Measurements from ENCODE around the gene GNPAT.
"Not testable (repeated sequence)": the region's sequence is repeated elsewhere in the genome, so short reads cannot be mapped to it uniquely, and the experiment has no call there.

Gene GNPAT

DNA sequence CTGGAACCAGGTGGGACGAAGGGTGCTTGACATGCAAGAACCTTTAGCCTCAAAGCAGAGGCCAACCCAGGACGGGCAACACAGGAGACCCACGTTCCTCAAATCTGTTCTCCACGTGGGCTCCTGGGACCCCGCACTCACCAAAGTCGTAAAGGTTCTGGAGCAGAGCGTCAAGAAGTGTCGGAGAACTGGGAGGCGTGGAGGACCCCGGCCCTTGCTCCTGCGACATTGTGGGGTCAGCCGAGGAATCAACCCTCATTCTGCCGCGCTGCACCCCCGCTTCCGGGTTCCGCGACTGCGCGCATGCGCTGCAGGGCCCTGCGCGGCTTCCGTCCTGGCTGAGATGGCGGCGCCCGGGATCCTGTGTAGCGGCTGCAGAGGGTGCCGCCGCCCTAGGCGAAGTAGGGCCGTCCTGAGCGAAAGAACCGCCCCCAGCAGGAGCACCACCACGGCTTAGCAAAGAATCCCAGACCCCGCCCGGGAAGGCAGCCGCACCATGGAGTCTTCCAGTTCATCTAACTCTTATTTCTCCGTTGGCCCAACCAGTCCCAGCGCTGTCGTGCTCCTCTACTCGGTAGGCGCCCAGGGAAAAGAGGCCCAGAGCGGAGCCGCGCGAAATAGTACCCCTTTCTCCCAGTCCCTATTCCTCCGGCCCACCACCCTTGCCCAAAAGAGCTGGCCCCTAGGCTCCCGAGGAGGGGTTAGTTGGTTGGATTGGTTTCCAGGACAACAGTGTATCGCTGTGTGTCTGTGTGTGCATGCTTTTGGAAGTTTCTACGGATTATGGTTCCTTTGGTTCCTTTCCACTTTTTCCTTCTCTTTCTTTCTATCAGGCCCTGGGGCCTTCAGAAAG, at the start of gene GNPAT:
GNPAT (plus strand) TSS at position 330 of the 853 bp plus-strand sequence; CDS start at position 497, 167 bp downstream.
- peak; percentile 51 for DNase-seq (ENCODE audit: low read depth)

DNA sequence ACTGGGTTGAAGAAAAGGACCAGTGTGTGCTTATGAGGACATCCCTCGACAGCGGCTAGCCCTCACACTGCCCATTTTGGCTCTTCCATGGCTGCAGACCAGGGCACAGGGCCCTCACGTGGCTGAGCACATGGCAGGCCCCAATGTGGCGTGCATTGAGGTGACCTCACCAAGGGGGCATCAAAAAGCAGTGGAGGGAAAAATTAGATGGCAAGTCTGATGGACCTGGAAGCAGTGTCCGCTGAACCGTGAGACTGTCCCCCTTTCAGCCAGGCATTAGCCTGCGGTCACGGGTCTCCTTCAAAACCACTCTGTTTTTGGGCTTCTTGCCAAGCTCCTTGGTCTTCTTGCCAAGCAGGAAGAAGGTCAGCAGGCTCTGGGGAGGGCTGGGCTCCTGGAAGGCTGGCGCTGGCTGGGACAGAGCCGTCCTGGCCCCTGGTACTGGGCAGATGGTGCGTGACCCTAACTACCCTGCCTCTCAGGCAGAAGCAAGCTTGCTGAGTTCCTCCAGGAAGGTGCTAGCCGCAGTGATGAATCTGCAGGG, 48.3 kb upstream of the GNPAT start:
- no peak for DNase-seq (ENCODE audit: low read depth)

- DNase-seq (ENCODE audit: low read depth), result no peak
Observed at GRCh38 chr1:231193710-231194340, 47.2 kb upstream of the GNPAT start.

DNA sequence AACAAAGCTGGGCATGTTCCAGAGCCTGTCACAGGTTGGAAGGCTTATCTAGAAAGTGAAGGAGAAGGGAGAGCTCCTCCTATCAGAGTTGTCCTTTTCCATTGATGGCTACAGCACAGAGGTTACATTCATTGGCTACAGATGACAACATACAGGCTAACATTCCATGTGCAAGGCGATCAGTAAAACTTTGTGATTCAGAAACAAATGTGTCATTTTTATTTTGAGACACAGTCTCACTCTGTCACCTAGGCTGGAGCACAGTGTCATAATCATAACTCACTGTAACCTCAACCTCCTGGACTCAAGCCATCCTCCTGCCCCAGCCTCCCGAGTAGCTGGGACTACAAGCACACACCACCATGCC, 46.6 kb upstream of the GNPAT start:
- DNase-seq (ENCODE audit: low read depth), result no peak

GRCh38 chr1:231194843-231195516, 46.0 kb upstream of the GNPAT start:
- no peak for DNase-seq (ENCODE audit: low read depth)

- no peak for DNase-seq (ENCODE audit: low read depth)
Observed at GRCh38 chr1:231196307-231196706, 44.7 kb upstream of the GNPAT start.

- DNase-seq (ENCODE audit: low read depth), result no peak
Observed at GRCh38 chr1:231196728-231197127, 44.3 kb upstream of the GNPAT start.

DNA sequence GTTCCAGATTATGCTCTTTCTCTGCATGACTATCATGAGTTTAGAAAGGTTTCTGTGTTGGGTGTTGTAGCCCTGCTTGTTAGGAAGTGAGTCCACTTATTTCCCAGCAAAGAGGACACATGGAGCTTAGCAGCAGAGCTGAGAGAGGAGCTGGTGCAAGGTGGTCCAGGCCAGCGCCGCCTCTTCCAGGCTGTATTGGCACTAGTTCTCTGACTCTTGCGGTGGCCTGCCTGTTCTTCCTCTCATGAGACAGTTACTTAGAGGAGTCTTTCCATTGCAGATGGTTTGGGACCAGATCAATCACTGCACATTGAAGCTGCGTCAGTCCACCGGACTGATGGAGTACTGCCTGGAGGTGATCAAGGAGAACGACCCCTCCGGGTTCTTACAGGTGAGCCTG, 41.1 kb upstream of the GNPAT start:
- DNase-seq (ENCODE audit: low read depth), result no peak

GRCh38 chr1:231200388-231201031, 40.5 kb upstream of the GNPAT start:
- peak; percentile 62 for DNase-seq (ENCODE audit: low read depth)

GRCh38 chr1:231201375-231201978, 39.5 kb upstream of the GNPAT start:
- DNase-seq (ENCODE audit: low read depth), result no peak

DNA sequence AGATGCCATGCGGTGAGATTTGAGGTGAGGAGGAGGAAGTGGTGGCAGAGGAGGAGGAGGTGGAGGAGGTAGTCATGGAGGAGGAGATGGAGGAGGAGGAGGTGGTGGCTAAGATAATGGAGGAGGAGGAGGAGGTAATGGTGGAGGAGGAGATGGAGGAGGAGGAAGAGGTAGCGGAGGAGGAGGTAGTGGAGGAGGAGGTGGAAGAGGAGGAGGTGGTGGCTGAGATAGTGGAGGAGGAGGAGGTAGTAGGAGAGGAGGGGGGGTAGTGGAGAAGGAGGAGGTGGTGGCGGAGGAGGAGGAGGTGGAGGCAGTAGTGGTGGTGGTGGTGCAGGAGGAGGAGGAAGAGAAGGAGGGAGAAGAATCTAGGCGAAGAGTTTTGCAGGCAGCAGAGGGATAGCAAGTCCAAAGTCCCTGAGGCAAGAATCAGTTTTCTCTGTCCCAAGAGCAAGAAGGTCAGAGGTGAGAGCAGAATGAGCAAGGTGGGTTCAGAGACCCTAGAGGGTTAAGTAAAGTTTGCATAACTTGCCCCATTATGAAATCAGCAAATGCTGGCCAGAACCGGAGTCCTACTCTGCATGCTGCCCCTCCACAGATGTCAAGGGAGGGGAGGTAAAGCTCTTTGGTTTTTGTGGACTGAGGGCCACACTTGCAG, 38.9 kb upstream of the GNPAT start:
- no peak for DNase-seq (ENCODE audit: low read depth)

GRCh38 chr1:231203259-231204057, 37.6 kb upstream of the GNPAT start:
- no peak for DNase-seq (ENCODE audit: low read depth)

- DNase-seq (ENCODE audit: low read depth), result no peak
Observed at GRCh38 chr1:231206856-231207255, 34.2 kb upstream of the GNPAT start.

DNA sequence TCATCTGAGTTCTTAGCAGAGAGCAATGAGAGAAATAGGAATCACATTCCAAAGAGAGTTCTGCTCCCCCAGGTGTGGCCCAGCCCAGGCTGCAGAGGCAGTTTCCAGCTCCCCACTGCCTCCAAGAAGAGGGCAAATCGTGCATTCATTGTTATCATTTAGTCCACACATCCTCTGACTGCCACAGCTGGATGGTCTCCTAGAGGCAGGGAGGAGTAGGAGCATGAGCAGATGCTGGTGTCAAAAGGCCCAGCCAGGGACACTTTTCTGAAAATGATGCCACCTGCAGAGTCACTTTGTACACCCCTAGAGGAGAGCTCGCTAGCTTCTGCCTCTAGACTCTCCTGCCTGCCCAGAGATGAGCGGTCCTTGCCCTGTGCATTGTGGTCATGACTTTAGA, 33.6 kb upstream of the GNPAT start:
- no peak for DNase-seq (ENCODE audit: low read depth)

DNA sequence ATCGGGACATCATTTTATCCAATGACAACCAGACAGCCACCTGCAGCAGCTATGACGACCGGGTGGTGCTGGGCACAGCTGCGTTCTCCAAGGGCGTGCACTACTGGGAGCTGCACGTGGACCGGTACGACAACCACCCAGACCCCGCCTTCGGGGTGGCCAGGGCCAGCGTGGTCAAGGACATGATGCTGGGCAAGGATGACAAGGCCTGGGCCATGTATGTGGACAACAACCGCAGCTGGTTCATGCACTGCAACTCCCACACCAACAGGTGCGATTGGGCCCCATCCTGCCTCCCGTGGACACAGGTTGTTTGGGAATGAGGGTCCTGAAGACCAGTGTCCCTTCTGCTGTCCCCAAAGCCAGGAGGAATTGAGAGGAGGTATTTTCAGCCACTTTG, 32.0 kb upstream of the GNPAT start:
- DNase-seq (ENCODE audit: low read depth), result no peak

DNA sequence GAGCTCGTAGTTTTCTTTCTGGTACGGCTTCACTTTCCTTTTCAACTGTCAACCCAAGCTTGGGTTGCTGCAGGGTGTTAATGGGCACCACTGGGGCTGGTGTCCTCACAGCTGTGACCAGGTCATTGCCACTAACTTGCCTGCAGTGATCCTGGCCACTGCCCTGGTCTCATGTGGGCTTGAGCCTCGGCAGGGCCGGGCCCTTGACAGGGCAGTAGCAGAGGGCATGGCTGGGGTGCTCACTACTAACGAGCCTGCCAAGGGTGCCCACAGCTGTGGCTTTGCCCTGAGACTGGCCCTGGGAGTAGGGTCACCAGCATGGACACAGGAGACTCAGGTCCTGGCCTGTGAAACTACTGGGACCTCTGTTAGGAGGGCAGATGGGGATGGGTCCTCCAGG, 31.5 kb upstream of the GNPAT start:
- no peak for DNase-seq (ENCODE audit: low read depth)

DNA sequence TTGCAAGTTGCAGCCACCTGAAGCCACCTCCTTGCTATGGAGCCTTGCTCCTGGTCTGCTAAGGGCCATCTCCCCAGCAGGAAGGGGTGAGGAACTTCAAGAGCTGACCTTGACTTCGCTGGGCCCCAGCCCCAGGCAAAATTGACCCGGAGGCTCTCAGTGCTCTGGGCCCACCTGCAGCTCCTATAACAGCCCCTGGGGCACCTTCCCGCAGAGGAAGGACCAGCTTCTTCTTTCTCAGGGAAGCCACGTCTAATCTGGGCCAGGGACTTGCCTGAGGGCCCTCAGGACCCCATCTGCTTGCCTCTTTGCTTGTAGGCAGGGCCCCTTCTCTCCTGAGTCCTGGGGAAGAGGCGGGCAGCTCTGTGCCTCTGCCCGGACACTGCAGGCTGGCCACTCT, 30.9 kb upstream of the GNPAT start:
- DNase-seq (ENCODE audit: low read depth), result no peak

DNA sequence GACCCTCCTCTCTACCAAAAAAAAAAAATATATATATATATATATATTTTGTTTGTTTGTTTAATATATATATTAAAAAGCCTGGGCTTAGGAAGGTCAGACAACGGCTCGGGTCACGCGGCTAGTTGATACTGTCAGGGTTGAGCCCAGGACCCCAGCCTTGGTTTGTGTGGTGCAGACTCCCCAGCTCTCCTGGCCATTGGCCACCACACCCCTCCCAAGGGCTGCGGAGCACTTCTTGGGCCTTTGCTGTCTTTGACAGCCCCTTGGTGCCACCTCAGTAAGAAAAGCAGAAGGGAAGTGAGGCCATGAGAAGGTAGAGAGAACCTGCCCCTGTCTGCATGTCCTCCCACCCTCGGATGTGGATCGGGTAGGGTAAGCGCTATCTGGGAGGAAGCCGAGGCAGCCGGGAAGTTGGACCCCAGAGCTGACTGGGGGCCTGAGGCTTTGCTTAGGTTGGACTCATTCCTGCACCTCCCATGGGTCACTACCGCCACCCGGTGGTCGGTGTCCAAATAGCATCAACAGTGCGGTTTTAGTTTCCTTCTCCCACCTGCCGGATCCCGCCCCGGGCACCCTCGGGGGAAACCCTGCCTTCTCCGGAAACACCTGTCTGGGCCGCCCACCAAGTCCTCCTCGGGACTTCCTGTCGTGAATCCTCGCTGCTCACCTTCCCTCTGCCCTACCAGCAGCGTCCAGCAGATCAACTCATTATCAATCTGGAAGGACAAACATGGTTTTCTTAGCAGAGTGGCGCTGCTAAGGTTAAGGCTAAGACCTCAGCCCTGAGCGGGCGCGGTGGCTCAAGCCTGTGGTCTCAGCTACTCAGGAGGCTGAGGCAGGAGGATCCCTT, 29.8 kb upstream of the GNPAT start:
- peak; percentile 29 for DNase-seq (ENCODE audit: low read depth)

DNA sequence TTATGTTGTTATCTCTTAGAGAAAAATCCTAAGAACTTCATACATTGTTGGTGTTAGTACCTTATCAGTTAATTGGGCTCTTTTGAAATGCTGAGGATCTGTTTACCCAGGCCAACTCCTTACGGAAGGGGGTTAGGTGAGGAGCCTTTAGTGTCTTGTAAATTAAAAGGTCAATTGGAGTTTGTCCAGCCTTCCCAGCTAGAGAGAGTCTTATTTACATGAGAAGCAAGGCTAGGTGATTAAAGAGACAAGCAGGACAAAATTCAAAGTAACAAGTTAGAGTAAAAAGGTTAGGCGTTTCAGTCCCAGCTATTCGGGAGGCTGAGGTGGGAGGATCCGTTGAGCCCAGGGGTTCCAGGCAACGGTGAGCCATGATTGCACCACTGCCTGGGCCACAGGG, 28.7 kb upstream of the GNPAT start:
- DNase-seq (ENCODE audit: low read depth), result not testable (repeated sequence)
